Stimulated activated naive CD8-positive, alpha-beta T cell treated with anti-CD3 and anti-CD28 coated beads, Interleukin-15, amount 100 ng/mL, for 72 hours (primary cell): Measurements from ENCODE around the gene AIF1.

Source experiments
- ATAC-seq: fragments of 150-1000 bp; cut with Tn5 transposase; 2 replicates; pipeline ENCODE4 v1.10.0; 2021; ENCODE audit warnings: mild to moderate bottlenecking, moderate library complexity
- DNase-seq, 2 donors: peaks; one replicate each; pipeline ENCODE4 v3.0.0; 2021 to 2022
- H3K27ac Mint-ChIP-seq, 2 donors: one replicate each; pipeline ENCODE4 v1.8.0; 2022; ENCODE audit warnings: mild to moderate bottlenecking in 2 of 2, mixed read lengths in 2 of 2, moderate library complexity in 2 of 2
- H3K27me3 Mint-ChIP-seq: one replicate; pipeline ENCODE4 v1.8.0; 2022; ENCODE audit warnings: mixed read lengths
- H3K4me1 Mint-ChIP-seq: one replicate; pipeline ENCODE4 v1.8.0; 2022; ENCODE audit warnings: mild to moderate bottlenecking, mixed read lengths
- H3K4me3 Mint-ChIP-seq, 2 donors: one replicate each; pipeline ENCODE4 v1.8.0; 2022; ENCODE audit warnings: mild to moderate bottlenecking in 2 of 2, mixed read lengths in 2 of 2, moderate library complexity in 1 of 2
- H3K9me3 Mint-ChIP-seq, 2 donors: one replicate each; pipeline ENCODE4 v1.8.0; 2022; ENCODE audit warnings: mixed read lengths in 2 of 2

AIF1 gene

GRCh38 chr6:31642798-31643570 lies 27.9 kb downstream of the AIF1 start:
- Mint-ChIP-seq H3K4me1 (peaks cover 26% of the 10 kb centered on the region), H3K9me3 (no peaks in the 10 kb centered on the region), H3K27me3 (no peaks in the 10 kb centered on the region), H3K4me3 (no peak overlapping the region), H3K27ac (peak overlapping the region in 1 of 2 donors; percentile 67)
- ATAC-seq (no peak), DNase-seq (no peak)

GRCh38 chr6:31643818-31644454 lies 28.9 kb downstream of the AIF1 start:
- Mint-ChIP-seq H3K9me3 (no peaks in the 10 kb centered on the region), H3K4me1 (peaks cover 25% of the 10 kb centered on the region), H3K27ac (peak overlapping the region in 1 of 2 donors; percentile 19), H3K4me3 (no peak overlapping the region), H3K27me3 (no peaks in the 10 kb centered on the region)
- ATAC-seq (no peak), DNase-seq (no peak)

GRCh38 chr6:31645325-31645724 lies 30.3 kb downstream of the AIF1 start:
- H3K9me3 Mint-ChIP-seq, result no peaks in the 10 kb centered on the region
- no peak for ATAC-seq
- H3K27ac Mint-ChIP-seq, result no peak overlapping the region
- no peak overlapping the region for H3K4me3 Mint-ChIP-seq
- H3K4me1 Mint-ChIP-seq, result peaks cover 29% of the 10 kb centered on the region
- H3K27me3 Mint-ChIP-seq, result no peaks in the 10 kb centered on the region
- DNase-seq, result no peak

- ATAC-seq, result peak; percentile 64
Measured at GRCh38 chr6:31651602-31652191, 36.7 kb downstream of the AIF1 start.

GRCh38 chr6:31652925-31653724 lies 38.1 kb downstream of the AIF1 start:
- peak overlapping the region; percentile 97 to 99 for H3K27ac Mint-ChIP-seq
- no peaks in the 10 kb centered on the region for H3K27me3 Mint-ChIP-seq
- peak; percentile 80 for ATAC-seq
- no peak for DNase-seq
- peak overlapping the region; percentile 94 to 100 for H3K4me3 Mint-ChIP-seq
- H3K4me1 Mint-ChIP-seq, result peaks cover 67% of the 10 kb centered on the region
- H3K9me3 Mint-ChIP-seq, result no peaks in the 10 kb centered on the region

More at GRCh38 chr6:31651602-31652191, 36.7 kb downstream of the AIF1 start:
- Mint-ChIP-seq H3K4me3 (peak overlapping the region; percentile 94 to 100), H3K27me3 (no peaks in the 10 kb centered on the region), H3K9me3 (no peaks in the 10 kb centered on the region), H3K27ac (peak overlapping the region; percentile 97 to 99), H3K4me1 (peaks cover 61% of the 10 kb centered on the region)
- DNase-seq, result no peak

GRCh38 chr6:31654574-31655348 lies 39.7 kb downstream of the AIF1 start:
- Mint-ChIP-seq H3K27ac (no peak overlapping the region), H3K27me3 (no peaks in the 10 kb centered on the region), H3K4me1 (peaks cover 72% of the 10 kb centered on the region), H3K4me3 (no peak overlapping the region), H3K9me3 (no peaks in the 10 kb centered on the region)
- ATAC-seq (no peak), DNase-seq (no peak)

- no peaks in the 10 kb centered on the region for H3K9me3 Mint-ChIP-seq
- no peak within 1 kb of the TSS for H3K4me3 Mint-ChIP-seq
- peak within 1 kb of the TSS in 1 of 2 donors; percentile 34 for H3K27ac Mint-ChIP-seq
- DNase-seq, result no peak
- H3K27me3 Mint-ChIP-seq, result no peaks in the 10 kb centered on the region
- peaks cover 68% of the 10 kb centered on the region for H3K4me1 Mint-ChIP-seq
- no peak for ATAC-seq
Measured at GRCh38 chr6:31655349-31656237, 40.6 kb downstream of the AIF1 start, which contains the start of gene APOM. Gene APOM (plus strand): TSS chr6:31655894. CDS start chr6:31655967, 73 bp downstream.

GRCh38 chr6:31657406-31658157 lies 42.5 kb downstream of the AIF1 start:
- H3K27me3 Mint-ChIP-seq, result no peaks in the 10 kb centered on the region

GRCh38 chr6:31658158-31658688 lies 43.2 kb downstream of the AIF1 start:
- Mint-ChIP-seq H3K27me3 (no peaks in the 10 kb centered on the region), H3K9me3 (no peaks in the 10 kb centered on the region), H3K4me1 (peaks cover 72% of the 10 kb centered on the region), H3K4me3 (peak overlapping the region; percentile 94), H3K27ac (peak overlapping the region; percentile 64 to 85)
- ATAC-seq (no peak), DNase-seq (no peak)

More at GRCh38 chr6:31657406-31658157, 42.5 kb downstream of the AIF1 start:
- peak; percentile 45 for ATAC-seq
- no peaks in the 10 kb centered on the region for H3K9me3 Mint-ChIP-seq
- DNase-seq, result peak in 1 of 2 donors; percentile 50
- peak overlapping the region; percentile 54 to 85 for H3K27ac Mint-ChIP-seq
- H3K4me3 Mint-ChIP-seq, result peak overlapping the region; percentile 94
- peaks cover 71% of the 10 kb centered on the region for H3K4me1 Mint-ChIP-seq

GRCh38 chr6:31658983-31659648 lies 44.1 kb downstream of the AIF1 start:
- no peaks in the 10 kb centered on the region for H3K9me3 Mint-ChIP-seq
- DNase-seq, result no peak
- peaks cover 80% of the 10 kb centered on the region for H3K4me1 Mint-ChIP-seq
- no peak for ATAC-seq
- peak overlapping the region; percentile 94 for H3K4me3 Mint-ChIP-seq
- peak overlapping the region; percentile 44 to 89 for H3K27ac Mint-ChIP-seq
- H3K27me3 Mint-ChIP-seq, result no peaks in the 10 kb centered on the region

GRCh38 chr6:31659649-31660380 lies 44.8 kb downstream of the AIF1 start:
- no peaks in the 10 kb centered on the region for H3K9me3 Mint-ChIP-seq
- peak overlapping the region; percentile 89 for H3K27ac Mint-ChIP-seq
- no peaks in the 10 kb centered on the region for H3K27me3 Mint-ChIP-seq
- peak; percentile 30 to 37 for DNase-seq
- peaks cover 87% of the 10 kb centered on the region for H3K4me1 Mint-ChIP-seq
- peak overlapping the region; percentile 94 for H3K4me3 Mint-ChIP-seq
- ATAC-seq, result peak; percentile 51
